KG1 (cell line): ENCODE results near the gene COPB2.
"Not testable (repeated sequence)": the region's sequence is repeated elsewhere in the genome, so short reads cannot be mapped to it uniquely, and the experiment has no call there.

Source experiments
- DNase-seq: peaks from one replicate; lab custom pipeline; 2025; lab: John Stamatoyannopoulos, UW

COPB2 gene

DNA sequence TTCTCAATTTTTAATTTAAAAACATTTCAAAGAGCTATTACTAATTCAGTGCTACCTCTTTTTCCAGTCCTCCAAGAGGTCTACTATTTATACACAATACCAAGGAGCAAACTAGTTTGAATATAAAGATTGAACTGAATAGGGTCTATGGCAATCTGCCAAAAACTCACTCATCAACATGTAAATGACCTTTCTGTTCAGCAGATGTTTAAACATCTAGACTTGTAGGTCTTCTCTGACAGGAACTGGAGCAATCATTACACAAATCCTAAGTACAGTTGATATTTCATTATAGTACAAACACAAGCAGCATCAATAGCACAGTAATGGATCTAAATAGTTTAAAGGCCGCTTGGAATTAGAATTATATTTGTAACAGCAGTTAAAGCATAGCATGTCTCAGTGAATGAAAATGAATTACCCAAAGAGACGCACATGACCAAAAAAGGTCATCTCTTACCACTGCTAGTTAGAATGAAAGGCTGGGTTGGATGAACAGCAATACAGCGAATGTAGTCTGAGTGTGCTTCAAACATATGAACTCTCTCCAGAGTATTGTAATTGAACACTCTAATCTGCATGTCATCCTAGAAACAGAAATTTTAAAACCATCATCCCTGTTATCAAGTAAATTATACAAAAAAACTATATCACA, 10.7 kb downstream of the COPB2 start:
- DNase-seq, result no peak

- no peak for DNase-seq
These were observed 12.1 kb downstream of the COPB2 start for GRCh38 chr3:139377378-139377777.

DNA sequence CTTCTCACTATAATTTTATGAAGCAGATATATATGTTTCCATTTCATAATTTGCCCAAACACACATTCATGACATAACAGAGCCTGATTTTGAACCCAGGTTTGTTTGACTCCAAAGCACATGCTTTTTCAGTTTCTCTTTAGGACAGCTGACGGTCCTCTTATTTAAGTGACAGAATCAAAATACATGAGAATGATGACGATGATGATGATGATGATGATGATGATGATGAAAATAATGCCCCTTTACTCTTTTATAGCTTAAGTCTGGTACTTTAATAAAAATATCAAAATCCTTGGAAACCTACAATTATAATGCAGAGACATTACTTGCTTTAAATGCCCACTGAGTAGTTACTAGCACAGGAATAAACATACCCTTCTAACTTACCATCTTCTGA, 15.3 kb downstream of the COPB2 start:
- no peak for DNase-seq

DNA sequence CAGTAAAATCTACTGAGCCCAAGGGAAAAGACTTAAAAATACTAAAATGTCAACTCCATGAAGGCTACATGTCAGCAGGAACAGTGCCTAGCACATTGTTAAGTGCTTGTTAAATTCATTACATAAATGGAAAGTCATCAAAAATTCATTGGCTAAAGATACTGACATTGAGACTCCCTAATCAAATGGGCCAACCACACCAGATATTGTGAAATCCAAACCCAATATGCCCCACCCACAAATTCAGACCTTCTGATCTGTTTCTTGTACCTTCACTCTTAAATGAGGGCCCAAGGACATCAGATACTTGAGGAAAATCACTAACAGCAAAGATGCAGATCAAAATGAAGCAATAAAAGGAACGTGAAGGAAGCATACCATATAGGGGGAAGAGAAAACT, 24.9 kb downstream of the COPB2 start:
- DNase-seq, result no peak

- no peak for DNase-seq
These were observed 28.2 kb downstream of the COPB2 start for GRCh38 chr3:139361276-139361675.

GRCh38 chr3:139358841-139359562, 30.4 kb downstream of the COPB2 start:
- no peak for DNase-seq

- DNase-seq, result no peak
These were observed 31.5 kb downstream of the COPB2 start for GRCh38 chr3:139357899-139358298.

DNA sequence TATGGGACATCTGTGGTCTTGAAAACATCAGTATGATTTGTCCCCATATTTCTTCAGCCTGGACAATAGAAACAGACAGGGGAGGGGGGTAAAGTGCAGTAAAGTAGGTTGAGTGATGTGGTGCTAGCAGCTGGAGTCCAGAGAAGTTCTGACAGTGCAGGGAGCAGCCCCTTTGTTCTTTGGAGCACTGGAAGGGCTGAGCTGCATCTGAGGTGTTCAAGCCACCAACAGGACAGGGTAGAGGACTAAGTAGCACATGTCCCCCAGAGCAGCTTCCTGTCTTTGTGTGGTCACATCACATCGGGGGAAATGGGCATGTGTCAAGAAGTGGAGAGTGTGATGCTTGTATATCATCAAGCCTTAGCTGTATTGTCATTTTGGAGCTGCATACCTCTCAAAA, 33.6 kb downstream of the COPB2 start:
- no peak for DNase-seq

DNA sequence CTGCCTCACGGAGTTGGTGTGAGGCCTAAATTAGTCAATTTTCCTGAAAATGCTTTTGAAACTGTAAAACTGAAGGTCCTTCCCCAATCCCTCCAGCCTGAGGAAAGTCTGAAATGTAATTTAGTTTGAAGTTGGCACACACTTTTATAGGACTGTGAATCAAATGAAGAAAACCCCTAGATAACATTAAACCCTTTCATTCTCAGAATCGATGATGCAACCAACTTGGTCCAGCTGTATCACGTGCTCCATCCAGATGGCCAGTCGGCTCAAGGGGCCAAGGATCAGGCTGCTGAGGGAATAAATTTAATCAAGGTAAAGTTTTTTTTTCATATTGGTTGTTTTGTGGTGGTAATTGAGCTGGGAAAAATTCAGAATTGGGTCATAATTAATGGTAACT, 34.0 kb downstream of the COPB2 start:
- DNase-seq, result no peak

DNA sequence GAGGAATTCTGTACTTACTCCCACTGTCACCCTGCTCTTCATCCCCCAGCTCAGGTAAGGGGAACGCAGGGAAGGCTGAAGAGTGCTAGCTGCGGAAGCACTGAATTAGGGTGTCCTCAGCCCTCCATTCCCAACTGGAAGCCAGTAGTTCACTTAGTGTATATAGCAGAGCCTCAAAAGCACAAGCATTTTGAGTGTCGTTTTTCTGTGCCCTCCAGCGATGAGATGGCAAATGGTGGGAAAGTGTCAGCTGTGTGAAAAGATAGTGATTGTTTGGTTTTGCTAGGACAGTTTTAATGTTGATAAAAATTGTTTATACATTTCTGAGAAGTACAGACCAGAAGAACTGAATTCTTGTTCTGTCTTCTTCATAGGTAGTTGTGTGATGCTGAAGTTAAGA, 34.8 kb downstream of the COPB2 start:
- no peak for DNase-seq

DNA sequence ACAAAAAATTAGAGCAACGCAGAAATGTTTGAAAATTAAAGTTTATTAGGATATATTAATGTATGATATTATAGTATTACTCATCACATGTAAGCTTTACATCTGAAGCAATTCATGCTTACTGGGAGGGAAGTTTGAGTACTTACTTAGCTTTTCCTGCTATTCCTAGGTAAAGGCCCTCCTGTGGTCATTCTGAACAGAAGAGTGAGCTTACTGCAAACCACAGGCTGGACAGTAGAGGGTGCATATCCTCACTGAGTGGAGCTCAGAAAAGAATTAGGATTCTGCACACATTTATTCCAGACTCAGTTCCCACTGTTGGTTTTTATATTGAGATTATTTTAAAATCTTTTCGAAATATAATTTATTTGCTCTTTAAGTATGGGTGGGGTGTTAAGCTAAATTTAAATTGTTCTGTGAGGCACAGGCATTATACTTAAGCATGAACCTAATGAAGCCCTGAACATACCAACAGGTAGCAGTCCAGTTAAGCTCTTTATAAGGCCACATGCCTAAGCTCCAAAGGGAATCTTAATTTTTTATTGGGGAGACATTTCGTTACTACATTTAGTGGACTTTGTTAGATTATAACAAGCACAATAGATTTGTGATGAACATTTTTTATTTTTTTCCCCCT, 35.4 kb downstream of the COPB2 start:
- no peak for DNase-seq

GRCh38 chr3:139346771-139347170, 42.7 kb downstream of the COPB2 start:
- no peak for DNase-seq

- peak; percentile 54 for DNase-seq
These were observed 45.3 kb downstream of the COPB2 start, which contains the start of gene MRPS22 for GRCh38 chr3:139343895-139344856. Gene MRPS22, plus strand, starts transcription at chr3:139344020. Its CDS starts 7 bp downstream, at chr3:139344027.

DNA sequence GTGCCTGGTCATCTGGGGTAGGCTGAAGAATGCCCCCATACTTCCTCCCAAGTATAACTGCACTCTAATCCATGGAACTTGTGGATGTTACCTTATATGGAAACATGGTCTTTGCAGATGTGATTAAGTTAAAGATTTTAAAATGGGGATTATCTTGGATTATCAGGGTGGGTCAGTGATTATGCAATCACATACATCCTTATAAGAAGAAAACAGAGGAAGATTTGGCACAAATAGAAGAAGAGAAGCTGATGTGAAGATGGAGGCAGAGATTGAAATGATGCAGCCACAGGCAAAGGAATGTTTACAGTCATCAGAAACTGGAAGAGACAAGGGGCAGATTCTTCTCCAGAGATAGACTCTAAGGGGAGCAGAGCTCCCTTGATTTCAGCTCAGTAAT, 47.4 kb downstream of the COPB2 start:
- no peak for DNase-seq

DNA sequence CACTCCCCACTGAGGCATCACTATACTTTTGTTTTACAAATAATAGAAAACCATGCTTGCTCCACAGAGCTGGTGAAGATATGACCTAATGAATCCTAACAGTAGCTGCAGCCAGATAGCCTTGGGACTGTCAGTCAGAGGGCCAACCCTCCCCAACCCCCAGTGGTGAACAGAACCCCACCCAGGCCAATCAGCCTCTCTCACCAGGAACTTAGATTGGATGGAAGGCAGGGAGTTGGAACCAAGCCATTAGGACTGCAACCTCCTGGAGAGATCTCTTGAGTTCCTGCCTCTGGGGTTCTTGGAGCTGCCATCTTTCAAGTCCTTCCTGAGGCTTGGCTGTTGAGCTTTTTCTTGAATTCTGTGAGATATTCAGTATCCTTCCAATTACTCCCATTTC, 48.7 kb downstream of the COPB2 start:
- no peak for DNase-seq

- peak; percentile 16 for DNase-seq
These were observed 50.1 kb downstream of the COPB2 start for GRCh38 chr3:139339219-139339906.

- no peak for DNase-seq
These were observed 51.0 kb downstream of the COPB2 start for GRCh38 chr3:139338405-139338804.

DNA sequence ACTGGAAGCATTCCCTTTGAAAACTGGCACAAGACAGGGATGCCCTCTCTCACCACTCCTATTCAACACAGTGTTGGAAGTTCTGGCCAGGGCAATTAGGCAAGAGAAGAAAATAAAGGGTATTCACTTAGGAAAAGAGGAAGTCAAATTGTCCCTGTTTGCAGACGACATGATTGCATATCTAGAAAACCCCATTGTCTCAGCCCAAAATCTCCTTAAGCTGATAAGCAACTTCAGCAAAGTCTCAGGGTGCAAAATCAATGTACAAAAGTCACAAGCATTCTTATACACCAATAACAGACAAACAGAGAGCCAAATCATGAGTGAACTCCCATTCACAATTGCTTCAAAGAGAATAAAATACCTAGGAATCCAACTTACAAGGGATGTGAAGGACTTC, 54.8 kb downstream of the COPB2 start:
- not testable (repeated sequence) for DNase-seq

DNA sequence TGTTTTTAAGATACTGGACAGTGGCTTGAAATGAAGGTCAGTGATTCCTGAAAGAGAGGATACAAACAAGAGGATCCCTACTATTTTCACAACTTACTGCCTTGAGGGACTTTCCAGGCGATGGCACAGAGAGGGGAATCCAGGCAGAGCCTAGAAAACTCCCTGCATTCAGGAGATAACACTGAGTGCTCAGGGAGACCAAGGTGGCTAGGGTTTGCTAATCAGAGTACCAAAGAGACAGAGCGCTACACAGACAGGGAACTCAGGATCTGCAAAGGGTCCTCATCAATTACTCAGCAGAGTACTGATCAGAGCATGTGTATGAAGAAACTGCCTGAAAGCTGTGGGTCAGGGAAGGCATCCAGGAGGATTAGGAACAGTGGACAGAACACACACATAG, 57.4 kb downstream of the COPB2 start:
- DNase-seq, result no peak

GRCh38 chr3:139329364-139329850, 60.0 kb downstream of the COPB2 start:
- peak; percentile 71 for DNase-seq

DNA sequence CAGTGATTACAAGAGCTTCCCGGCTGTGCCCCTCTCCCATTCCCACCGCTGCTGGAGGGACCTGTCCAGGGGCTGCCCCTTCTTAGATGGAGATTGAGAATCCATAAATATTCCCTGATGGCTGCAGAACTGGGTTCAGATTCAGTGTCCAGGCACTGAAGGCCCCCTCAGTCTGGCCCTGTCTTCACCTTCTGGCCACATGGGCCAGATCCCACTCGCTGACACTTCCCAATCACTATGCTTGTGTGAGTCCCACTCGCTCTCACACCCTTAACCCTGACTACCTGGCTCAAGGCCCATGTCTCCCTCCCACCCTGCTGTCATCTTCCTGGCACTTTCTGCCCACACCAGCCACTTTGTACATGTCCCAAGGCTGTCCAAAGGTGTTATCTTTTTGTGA, 61.1 kb downstream of the COPB2 start:
- no peak for DNase-seq
